ENCODE measurements around the gene CCDC88A.
"Not testable (repeated sequence)": the region's sequence is repeated elsewhere in the genome, so short reads cannot be mapped to it uniquely, and the experiment has no call there.

CCDC88A gene

GRCh38 chr2:55384786-55385185 lies 34.9 kb downstream of the CCDC88A start:
- DNase-seq, result no peak

- DNase-seq, result no peak
Observed at GRCh38 chr2:55371376-55371775, 48.3 kb downstream of the CCDC88A start.

DNA sequence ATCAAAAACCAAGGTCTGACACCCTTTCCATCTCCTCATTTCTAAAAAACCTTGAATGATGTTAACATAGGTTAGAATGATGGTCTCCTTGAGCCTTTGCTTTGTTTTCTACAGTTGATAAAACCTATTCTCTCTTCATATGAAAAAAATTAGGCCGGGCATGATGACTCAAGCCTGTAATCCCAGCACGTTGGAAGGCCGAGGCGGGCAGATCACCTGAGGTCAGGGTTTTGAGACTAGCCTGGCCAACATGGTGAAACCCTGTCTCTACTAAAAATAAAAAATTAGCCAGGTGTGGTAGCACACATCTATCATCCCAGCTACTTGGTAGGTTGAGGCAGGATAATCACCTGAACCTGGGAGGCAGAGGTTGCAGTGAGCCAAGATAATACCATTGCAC lies 49.4 kb downstream of the CCDC88A start:
- DNase-seq, result no peak

DNA sequence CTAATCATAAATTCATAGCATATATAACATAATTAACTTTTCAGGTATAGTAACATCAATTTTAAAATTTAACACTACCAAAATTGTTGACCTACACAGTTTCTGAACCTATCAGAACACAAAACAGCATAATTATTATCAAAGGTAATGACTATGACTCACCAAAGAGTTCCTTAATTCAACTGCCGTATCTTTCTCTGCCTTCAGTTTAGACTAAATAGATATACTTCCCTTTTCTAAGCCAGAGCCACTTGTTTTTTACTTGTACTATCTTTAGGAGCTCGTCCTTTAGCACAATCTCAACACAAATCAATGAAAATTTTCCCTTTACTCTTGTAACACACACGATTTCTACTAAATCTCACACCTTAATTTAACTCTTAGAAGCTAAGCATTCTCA lies 54.4 kb downstream of the CCDC88A start:
- DNase-seq, result no peak

GRCh38 chr2:55364189-55365055 lies 55.2 kb downstream of the CCDC88A start:
- DNase-seq, result no peak

- DNase-seq, result no peak
Observed at GRCh38 chr2:55363636-55364035, 56.0 kb downstream of the CCDC88A start.

GRCh38 chr2:55361465-55362189 lies 58.0 kb downstream of the CCDC88A start:
- no peak for DNase-seq

GRCh38 chr2:55358451-55358850 lies 61.2 kb downstream of the CCDC88A start:
- no peak for DNase-seq

- DNase-seq, result no peak
Observed at GRCh38 chr2:55357927-55358326, 61.7 kb downstream of the CCDC88A start.

- no peak for DNase-seq
Observed at GRCh38 chr2:55357164-55357563, 62.5 kb downstream of the CCDC88A start.

GRCh38 chr2:55356136-55356535 lies 63.5 kb downstream of the CCDC88A start:
- not testable (repeated sequence) for DNase-seq

DNA sequence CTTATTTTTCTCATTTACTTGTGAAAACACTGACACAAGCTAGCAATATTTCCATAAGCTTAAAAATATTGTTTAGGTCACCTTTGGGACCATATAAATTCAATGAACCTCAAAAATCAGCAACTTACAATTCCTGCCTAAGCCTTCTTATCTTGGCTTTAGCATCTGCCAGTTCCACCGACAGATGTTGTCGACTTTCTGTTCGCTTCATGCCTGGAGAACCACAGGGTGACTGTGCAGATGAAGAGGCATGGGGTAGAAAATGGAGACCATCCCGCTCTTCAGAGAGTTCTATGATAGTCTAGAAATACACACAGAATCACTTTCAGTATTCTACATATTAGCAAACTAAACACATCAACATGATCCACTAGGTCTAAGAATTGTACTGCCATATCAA lies 64.2 kb downstream of the CCDC88A start:
- no peak for DNase-seq

- no peak for DNase-seq
Observed at GRCh38 chr2:55351672-55352071, 68.0 kb downstream of the CCDC88A start.

GRCh38 chr2:55345064-55345463 lies 74.6 kb downstream of the CCDC88A start:
- no peak for DNase-seq

DNA sequence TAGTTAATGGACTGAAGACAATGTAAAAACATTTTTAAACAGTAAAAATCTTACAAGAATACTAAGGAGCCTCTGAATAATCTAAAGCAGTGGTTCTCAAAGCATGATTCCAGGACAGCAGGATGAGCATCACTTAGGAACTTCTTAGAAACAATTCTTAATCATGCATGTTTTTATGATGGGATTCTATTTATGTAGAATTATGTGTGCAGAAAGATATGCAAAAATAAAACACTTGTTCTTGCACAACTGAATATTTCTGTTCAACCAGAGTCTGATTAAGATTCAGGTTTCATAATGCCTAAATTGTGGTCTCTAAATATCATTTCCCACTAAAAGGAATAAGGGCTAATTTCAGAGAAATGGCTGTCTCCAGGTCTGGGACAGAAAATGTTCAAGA lies 81.4 kb downstream of the CCDC88A start:
- DNase-seq, result no peak

DNA sequence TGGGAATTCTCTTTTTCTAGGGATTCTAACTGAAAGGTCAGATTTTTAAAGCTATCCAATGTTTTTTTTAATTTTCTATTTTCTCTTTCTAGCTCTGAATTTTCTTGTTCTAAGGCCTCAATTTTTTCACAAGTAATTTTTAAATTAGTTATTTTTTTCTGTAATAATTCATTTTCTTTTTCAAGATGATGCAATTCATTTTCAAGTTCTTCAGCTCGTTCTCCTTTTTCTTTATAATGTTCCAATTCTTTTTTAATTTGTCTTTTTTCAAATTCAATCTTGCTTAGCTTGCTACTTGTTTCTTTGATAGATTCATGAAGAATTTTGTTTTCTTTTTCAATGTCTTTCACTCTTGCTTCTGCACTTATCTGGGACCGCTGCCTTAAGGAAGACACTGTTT lies 84.9 kb downstream of the CCDC88A start:
- no peak for DNase-seq

DNA sequence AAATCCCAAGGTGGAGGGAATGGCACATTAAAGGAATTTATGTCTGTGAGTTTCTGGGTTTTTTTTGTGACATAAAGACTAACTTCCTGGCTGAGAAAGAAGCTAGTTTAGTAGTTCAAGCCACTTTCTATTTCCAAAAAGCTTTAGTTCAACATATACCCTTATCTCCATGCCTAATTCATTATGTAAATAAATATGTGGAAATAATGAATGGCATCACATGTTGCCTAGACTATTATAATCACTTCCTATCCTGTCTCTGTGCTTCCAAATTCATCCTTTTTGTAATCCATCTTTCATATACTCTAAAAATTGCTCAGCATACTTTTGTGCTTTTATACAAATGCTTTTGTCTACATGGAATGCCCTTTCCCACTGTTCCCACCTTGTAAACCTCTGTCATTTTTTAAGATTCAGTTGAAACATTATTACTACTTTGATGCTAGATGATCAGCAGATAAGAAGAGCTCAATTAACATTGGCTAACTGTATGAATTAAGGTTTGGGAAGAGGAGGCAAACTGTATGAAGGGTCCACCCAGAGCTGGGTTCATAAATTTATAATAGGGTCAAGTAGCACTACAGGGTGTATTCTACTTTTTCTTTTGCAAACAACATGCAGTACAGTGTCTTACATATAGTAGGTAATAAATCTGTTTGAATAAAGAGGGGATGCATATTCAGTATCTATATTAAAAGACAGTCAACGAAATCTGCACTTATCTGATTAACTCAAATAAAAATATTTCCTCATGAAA lies 88.9 kb downstream of the CCDC88A start:
- DNase-seq, result no peak

- DNase-seq, result no peak
Observed at GRCh38 chr2:55327470-55328230, 92.0 kb downstream of the CCDC88A start.

- no peak for DNase-seq
Observed at GRCh38 chr2:55314985-55315384, 104.7 kb downstream of the CCDC88A start.

GRCh38 chr2:55311444-55311870 lies 108.2 kb downstream of the CCDC88A start:
- DNase-seq, result no peak

- no peak for DNase-seq
Observed at GRCh38 chr2:55309446-55309845, 110.2 kb downstream of the CCDC88A start.

DNA sequence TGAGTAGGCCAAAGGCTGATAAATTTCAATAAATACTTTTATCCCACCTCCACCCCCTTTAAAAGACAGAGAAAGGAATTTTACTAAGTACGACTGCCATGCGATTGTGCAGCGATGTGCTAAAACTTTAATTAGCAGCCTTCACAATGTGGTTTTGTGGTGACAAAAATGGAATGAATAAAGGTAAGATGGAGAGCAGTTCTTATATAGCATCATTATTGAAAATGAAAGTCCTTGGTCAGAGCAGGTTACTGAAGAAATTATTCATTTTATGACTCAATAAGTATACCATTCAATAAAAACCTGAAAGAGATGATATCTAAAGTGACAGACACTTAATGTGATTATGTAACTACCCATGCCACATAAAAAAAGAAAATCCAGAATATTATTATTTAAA lies 117.4 kb downstream of the CCDC88A start:
- DNase-seq, result no peak

DNA sequence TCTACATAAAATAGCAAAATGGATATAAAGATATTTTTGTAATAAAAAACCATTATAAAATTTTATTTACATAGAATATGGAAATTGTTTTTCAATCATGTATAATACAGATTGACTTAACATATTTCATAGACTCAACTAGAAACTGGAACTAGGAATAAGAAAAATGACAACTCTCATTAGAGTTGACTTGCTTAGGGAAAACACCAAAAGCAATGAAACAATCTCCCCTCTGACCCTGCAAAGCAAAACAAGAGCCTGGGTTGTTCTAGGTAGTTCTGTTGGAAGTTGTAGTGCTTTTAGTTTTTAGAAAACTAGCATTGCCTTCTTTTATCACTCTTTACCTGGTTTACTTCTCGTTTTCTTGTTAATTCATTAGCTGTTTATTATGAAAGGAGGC lies 118.4 kb downstream of the CCDC88A start:
- no peak for DNase-seq
